Smooth muscle cell of the pulmonary artery (primary cell): ENCODE results near the gene RPS13. TPM values are rescaled to one million over a fixed set of nuclear protein-coding genes. Genes with fewer than 3 reads are reported as not detected.

ENCODE experiments used
- total RNA-seq: library from RNA; depleted of rRNA; stranded (reverse); fragments of >200 nt; gene quantifications from 2 replicates; pipeline ENCODE4 v1.2.3, GENCODE V29; 2014

RPS13 gene
- 344 and 533 TPM in 2 replicates for total RNA-seq

GRCh38 chr11:17077520-17078401 lies at the start of gene RPS13:
Gene RPS13 (minus strand): TSS chr11:17077667. CDS start chr11:17077641, 26 bp downstream.

Other genes with a start within 250 kb of the RPS13 start
- gene PLEKHA7, start 63.3 kb downstream of the RPS13 start, total RNA-seq: 0.26 and 0.39 TPM in 2 replicates
- 53.9 and 70.8 TPM in 2 replicates for gene PIK3C2A, start 130.3 kb upstream of the RPS13 start, total RNA-seq
- 110 and 149 TPM in 2 replicates for gene NUCB2, start 199.1 kb upstream of the RPS13 start, total RNA-seq